Astrocyte of the hippocampus (primary cell): ENCODE measurements around the gene DHX32.

Experiments used
- DNase-seq: peaks from one replicate; pipeline ENCODE4 v3.0.0; 2011; ENCODE audit warnings: low read depth, low spot score

The DHX32 gene

GRCh38 chr10:125848371-125848770, 32.7 kb downstream of the DHX32 start:
- no peak for DNase-seq

DNA sequence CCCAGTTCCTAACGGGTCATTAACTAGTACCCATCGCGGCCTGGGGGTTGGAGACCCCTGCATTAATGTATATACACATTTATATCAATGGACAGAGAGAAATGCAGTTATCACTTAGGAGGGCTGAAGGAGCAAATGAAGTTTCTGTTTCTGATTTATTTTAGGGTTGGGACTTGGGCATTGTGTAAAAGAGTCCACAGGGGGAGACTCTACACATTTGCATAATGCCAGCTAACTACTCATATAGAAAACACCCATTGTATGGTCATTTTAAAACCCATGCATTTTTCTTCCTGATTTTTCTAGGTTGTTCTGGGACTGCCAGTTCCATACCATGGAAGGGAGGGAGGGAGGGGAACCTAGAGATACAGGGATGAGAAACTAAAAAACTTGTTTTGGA, 34.2 kb downstream of the DHX32 start:
- DNase-seq, result no peak

GRCh38 chr10:125845617-125846016, 35.5 kb downstream of the DHX32 start:
- DNase-seq, result no peak

GRCh38 chr10:125844751-125845221, 36.3 kb downstream of the DHX32 start:
- no peak for DNase-seq

DNA sequence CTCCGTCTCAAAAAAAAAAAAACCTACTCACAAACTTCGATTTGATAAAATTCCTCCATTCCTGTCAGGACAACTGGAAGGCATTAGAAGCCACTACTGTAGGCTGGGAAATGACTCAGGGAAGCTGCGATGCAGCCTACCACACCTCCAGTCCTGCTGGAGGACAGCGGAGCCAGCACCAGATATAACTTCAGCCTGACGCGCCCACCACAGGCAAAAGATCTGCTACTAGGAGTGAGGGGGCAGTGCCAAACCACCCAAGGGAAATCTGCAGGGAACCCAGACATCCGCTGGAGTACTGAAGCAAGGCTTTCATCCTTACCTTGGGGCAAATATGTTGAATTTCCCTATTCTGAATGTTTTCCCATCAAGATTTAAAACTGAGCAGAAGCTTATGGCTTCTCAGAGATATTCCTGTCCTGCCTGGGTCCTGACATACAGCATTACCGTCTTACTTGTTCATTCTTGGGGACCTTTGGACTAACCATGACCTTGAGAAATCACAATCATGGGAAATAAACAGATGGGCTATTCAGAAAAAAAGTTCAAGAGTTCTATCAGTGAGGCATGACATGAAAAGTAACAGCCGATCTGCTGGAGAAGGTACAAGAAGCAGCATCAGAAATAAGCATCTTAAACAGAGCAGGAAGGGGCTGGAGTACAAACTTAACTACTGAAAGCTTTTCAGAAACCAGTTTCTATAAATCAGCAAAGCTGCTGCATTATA, 37.3 kb downstream of the DHX32 start:
- no peak for DNase-seq

- DNase-seq, result peak; percentile 49
Observed at GRCh38 chr10:125840955-125841354, 40.1 kb downstream of the DHX32 start.

- no peak for DNase-seq
Observed at GRCh38 chr10:125840406-125840805, 40.7 kb downstream of the DHX32 start.

- DNase-seq, result no peak
Observed at GRCh38 chr10:125838802-125839575, 42.1 kb downstream of the DHX32 start.

- no peak for DNase-seq
Observed at GRCh38 chr10:125836746-125837145, 44.3 kb downstream of the DHX32 start.

DNA sequence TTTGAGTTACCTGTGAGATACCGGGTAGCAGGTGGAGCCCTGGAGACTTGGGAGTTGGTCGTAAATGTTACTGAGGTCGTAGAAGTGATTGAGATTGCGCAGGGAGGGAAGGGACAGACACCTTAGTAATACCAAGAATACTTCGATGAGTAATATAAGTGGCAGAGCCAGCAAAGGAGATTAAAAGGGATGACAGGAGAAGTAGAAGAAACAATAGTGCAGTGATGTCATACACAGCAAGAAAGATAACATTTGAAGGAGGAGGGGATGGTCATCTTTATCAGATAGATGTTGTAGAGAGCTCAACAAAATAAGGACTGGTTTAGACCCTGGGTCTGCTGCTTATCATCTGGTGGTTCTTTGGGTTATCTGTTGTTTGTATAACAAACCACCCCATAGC, 52.8 kb downstream of the DHX32 start:
- DNase-seq, result no peak

DNA sequence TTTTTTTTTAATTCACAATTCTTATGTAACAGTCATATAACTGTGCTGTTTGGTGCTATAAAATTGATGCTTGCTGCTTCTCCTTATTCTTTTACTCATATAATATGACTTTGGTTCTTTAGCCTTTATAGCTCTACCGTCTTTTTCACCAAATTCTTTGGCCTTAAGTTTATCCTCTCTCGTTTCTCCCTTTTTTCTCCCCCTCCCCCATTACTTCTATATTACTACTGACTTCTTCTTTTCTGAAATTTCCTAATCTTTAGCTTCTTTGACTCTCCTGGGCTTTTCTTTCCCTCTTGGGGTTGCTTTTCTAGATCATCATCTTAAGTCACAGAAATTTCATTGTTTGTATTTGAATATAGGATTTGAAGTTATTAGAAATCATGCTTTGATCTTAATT, 54.0 kb downstream of the DHX32 start:
- no peak for DNase-seq

- no peak for DNase-seq
Observed at GRCh38 chr10:125824736-125825135, 56.4 kb downstream of the DHX32 start.

- peak; percentile 28 for DNase-seq
Observed at GRCh38 chr10:125823663-125824251, 57.3 kb downstream of the DHX32 start.

GRCh38 chr10:125822878-125823662, 58.0 kb downstream of the DHX32 start, which contains the start of the genes BCCIP and UROS:
Gene BCCIP (plus strand): TSS chr10:125823546. CDS start chr10:125823558, 12 bp downstream.
Gene UROS (minus strand): TSS chr10:125823258. CDS start chr10:125816499, 6,759 bp downstream.
- DNase-seq, result peak; percentile 94

GRCh38 chr10:125820701-125821100, 60.4 kb downstream of the DHX32 start:
- DNase-seq, result no peak

GRCh38 chr10:125817337-125817946, 63.6 kb downstream of the DHX32 start:
- no peak for DNase-seq

DNA sequence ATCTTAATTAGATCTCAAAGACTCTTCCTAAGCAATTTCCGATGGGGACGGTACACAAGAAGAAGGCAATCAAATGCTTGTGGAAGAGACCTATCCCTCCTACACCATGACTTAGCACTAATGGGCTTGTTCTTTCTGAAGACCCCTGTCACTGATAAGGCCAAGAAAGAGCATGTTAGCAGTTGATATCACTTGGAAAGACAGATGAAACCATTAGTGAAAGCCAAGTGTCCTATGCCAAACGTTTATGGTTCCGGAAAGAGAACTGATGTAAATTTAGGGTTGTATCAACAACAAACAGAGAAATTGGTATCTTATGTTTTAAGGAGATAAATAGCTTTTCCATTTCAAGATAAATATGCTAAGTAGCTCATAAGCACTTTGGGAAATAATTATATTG, 64.5 kb downstream of the DHX32 start:
- no peak for DNase-seq

GRCh38 chr10:125815764-125816163, 65.3 kb downstream of the DHX32 start:
- no peak for DNase-seq

GRCh38 chr10:125812128-125812750, 68.9 kb downstream of the DHX32 start:
- DNase-seq, result peak; percentile 62

- no peak for DNase-seq
Observed at GRCh38 chr10:125811251-125811650, 69.8 kb downstream of the DHX32 start.

- no peak for DNase-seq
Observed at GRCh38 chr10:125808047-125808446, 73.0 kb downstream of the DHX32 start.
